ENCODE measurements around the gene TMEM114.

DNA sequence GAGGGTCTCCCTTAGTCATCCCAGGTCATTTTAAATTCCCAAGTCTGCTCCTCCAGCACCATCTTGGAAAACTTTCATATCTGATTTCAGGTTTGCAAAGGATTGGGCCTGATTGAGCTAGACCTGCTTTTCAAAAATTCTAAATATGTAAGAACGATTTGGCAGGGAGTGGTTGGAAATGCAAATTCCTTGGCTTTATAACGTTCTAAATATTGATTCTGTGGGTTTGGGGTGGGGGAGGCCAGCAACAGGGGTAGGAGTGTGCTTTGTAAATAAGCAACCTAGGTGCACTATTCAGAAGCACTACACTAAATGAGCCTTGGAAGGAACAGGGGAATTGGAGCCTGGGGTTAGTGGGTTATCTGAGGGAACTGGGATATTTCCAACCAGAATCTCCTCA lies 47.9 kb downstream of the TMEM114 start:
- TF ChIP-seq, protein P1, sequence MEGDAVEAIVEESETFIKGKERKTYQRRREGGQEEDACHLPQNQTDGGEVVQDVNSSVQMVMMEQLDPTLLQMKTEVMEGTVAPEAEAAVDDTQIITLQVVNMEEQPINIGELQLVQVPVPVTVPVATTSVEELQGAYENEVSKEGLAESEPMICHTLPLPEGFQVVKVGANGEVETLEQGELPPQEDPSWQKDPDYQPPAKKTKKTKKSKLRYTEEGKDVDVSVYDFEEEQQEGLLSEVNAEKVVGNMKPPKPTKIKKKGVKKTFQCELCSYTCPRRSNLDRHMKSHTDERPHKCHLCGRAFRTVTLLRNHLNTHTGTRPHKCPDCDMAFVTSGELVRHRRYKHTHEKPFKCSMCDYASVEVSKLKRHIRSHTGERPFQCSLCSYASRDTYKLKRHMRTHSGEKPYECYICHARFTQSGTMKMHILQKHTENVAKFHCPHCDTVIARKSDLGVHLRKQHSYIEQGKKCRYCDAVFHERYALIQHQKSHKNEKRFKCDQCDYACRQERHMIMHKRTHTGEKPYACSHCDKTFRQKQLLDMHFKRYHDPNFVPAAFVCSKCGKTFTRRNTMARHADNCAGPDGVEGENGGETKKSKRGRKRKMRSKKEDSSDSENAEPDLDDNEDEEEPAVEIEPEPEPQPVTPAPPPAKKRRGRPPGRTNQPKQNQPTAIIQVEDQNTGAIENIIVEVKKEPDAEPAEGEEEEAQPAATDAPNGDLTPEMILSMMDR (IDR thresholded peaks at IDR 0.05), result no peak
- TF ChIP-seq POLR2A (IDR thresholded peaks at IDR 0.05), result no peak
